OCI-LY1 (cell line): ENCODE results near the gene PTTG2.

Experiments used
- H2AFZ ChIP-seq: fragments of 200-600 bp; sonication (generic), shearing (Covaris generic); 2 replicates; pipeline ENCODE4 v1.6.0; 2014; ENCODE audit warnings: antibody characterized with exemption, mild to moderate bottlenecking, low read length
- H3F3A ChIP-seq: fragments of 200-600 bp; sonication (generic), shearing (Covaris generic); 2 replicates; pipeline ENCODE4 v1.6.0; 2014; ENCODE audit warnings: mild to moderate bottlenecking, antibody characterized with exemption, low read length, moderate library complexity; ENCODE audit not compliant: insufficient read depth
- H3K27ac ChIP-seq: fragments of 200-600 bp; sonication (generic); 2 replicates; pipeline ENCODE4 v1.5.1; 2014; ENCODE audit warnings: low read length, mixed run types, mild to moderate bottlenecking, low read depth; ENCODE audit not compliant: poor library complexity, severe bottlenecking
- H3K27me3 ChIP-seq: fragments of 200-600 bp; sonication (generic); 2 replicates; pipeline ENCODE4 v1.6.0; 2014; ENCODE audit warnings: antibody characterized with exemption, mild to moderate bottlenecking, low read length, moderate library complexity; ENCODE audit not compliant: insufficient read depth
- H3K36me3 ChIP-seq: fragments of 200-600 bp; sonication (generic); 2 replicates; pipeline ENCODE4 v1.6.1; 2014; ENCODE audit warnings: mild to moderate bottlenecking, antibody characterized with exemption, low read length, moderate library complexity, mixed read lengths; ENCODE audit not compliant: insufficient read depth
- H3K4me1 ChIP-seq: fragments of 200-600 bp; sonication (generic); 2 replicates; pipeline ENCODE4 v1.5.1; 2014; ENCODE audit warnings: mild to moderate bottlenecking, low read length, moderate library complexity; ENCODE audit not compliant: insufficient read depth, severe bottlenecking
- H3K4me2 ChIP-seq: fragments of 200-600 bp; sonication (generic), shearing (Covaris generic); 2 replicates; pipeline ENCODE4 v1.6.1; 2014; ENCODE audit warnings: low read length
- H3K4me3 ChIP-seq: fragments of 200-600 bp; sonication (generic); 2 replicates; pipeline ENCODE4 v1.5.1; 2014; ENCODE audit warnings: low read length, low read depth, mild to moderate bottlenecking, mixed read lengths; ENCODE audit not compliant: poor library complexity, severe bottlenecking
- H3K79me2 ChIP-seq: fragments of 200-600 bp; shearing (Covaris generic); 2 replicates; pipeline ENCODE4 v1.6.1; 2016; ENCODE audit warnings: mixed run types, low read length, mixed read lengths; ENCODE audit not compliant: insufficient read depth
- H3K9ac ChIP-seq: fragments of 200-600 bp; sonication (generic), shearing (Covaris generic); 2 replicates; pipeline ENCODE4 v1.6.1; 2014; ENCODE audit warnings: mild to moderate bottlenecking, low read length, mixed read lengths
- H3K9me2 ChIP-seq: fragments of 200-600 bp; sonication (generic), shearing (Covaris generic); 2 replicates; pipeline ENCODE4 v1.6.1; 2014; ENCODE audit warnings: low read depth, mild to moderate bottlenecking, low read length, mixed read lengths
- H3K9me3 ChIP-seq: fragments of 200-600 bp; shearing (Covaris generic); 2 replicates; pipeline ENCODE4 v1.6.1; 2014; ENCODE audit warnings: low read length, mixed read lengths
- H4K20me1 ChIP-seq: fragments of 200-600 bp; sonication (generic), shearing (Covaris generic); 2 replicates; pipeline ENCODE4 v1.6.0; 2016; ENCODE audit warnings: mild to moderate bottlenecking, low read length; ENCODE audit not compliant: insufficient read depth
- EZH2 ChIP-seq: fragments of 200-600 bp; sonication (generic), shearing (Covaris generic); IDR thresholded peaks from 2 replicates; pipeline ENCODE4 v1.8.0; 2017; ENCODE audit warnings: borderline replicate concordance, mixed run types, mild to moderate bottlenecking, antibody characterized with exemption, low read length, moderate library complexity, mixed read lengths
- TF ChIP-seq, protein P1 (sequence below): fragments of 200-600 bp; sonication (generic), shearing (Covaris generic); IDR thresholded peaks from 2 replicates; pipeline ENCODE4 v1.5.1; 2017; ENCODE audit warnings: mild to moderate bottlenecking, antibody characterized with exemption, low read length, moderate library complexity, mixed read lengths

The PTTG2 gene

DNA sequence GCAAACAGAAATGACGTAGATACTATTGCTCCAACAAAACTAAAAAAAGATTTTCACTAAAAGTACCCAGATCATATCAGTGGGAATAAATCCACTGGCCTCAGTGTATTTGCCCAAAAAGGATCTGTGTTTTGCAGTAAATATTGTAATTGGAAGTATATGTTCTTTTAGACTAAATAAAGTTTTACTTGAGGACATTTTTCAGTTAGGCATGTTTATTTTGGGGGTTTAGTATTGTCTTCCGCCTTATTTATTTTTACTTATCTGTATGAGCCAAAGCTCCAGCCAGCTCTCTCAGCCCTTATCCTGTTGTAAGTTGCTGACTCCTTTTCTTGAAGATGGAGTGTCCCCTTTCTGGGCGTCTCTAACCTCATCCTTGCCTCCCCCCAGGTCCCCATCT is 49.8 kb downstream of the PTTG2 start:
- Histone ChIP-seq H3K27me3 (no peaks in the 10 kb centered on the region), H4K20me1 (no peaks in the 10 kb centered on the region), H3F3A (no peaks in the 10 kb centered on the region), H3K9ac (no peak overlapping the region), H2AFZ (no peak overlapping the region), H3K9me2 (no peaks in the 10 kb centered on the region), H3K79me2 (peaks cover 87% of the 10 kb centered on the region), H3K27ac (peak overlapping the region; percentile 59), H3K9me3 (no peaks in the 10 kb centered on the region), H3K4me3 (no peak overlapping the region), H3K4me2 (no peak overlapping the region), H3K4me1 (peaks cover 64% of the 10 kb centered on the region), H3K36me3 (peaks cover 15% of the 10 kb centered on the region)
- TF ChIP-seq, protein P1, sequence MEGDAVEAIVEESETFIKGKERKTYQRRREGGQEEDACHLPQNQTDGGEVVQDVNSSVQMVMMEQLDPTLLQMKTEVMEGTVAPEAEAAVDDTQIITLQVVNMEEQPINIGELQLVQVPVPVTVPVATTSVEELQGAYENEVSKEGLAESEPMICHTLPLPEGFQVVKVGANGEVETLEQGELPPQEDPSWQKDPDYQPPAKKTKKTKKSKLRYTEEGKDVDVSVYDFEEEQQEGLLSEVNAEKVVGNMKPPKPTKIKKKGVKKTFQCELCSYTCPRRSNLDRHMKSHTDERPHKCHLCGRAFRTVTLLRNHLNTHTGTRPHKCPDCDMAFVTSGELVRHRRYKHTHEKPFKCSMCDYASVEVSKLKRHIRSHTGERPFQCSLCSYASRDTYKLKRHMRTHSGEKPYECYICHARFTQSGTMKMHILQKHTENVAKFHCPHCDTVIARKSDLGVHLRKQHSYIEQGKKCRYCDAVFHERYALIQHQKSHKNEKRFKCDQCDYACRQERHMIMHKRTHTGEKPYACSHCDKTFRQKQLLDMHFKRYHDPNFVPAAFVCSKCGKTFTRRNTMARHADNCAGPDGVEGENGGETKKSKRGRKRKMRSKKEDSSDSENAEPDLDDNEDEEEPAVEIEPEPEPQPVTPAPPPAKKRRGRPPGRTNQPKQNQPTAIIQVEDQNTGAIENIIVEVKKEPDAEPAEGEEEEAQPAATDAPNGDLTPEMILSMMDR, result no peak
- TF ChIP-seq EZH2, result no peak
